HG03378 (cell line): ENCODE measurements around the gene PRAMEF6.
"Not testable (repeated sequence)": the region's sequence is repeated elsewhere in the genome, so short reads cannot be mapped to it uniquely, and the experiment has no call there.

ENCODE experiments used
- ATAC-seq: cut with Tn5 transposase; IDR thresholded peaks from one replicate; pipeline ENCODE4 v1.9.1; 2021; ENCODE audit warnings: mild to moderate bottlenecking, moderate library complexity; ENCODE audit not compliant: unreplicated experiment

Gene PRAMEF6

DNA sequence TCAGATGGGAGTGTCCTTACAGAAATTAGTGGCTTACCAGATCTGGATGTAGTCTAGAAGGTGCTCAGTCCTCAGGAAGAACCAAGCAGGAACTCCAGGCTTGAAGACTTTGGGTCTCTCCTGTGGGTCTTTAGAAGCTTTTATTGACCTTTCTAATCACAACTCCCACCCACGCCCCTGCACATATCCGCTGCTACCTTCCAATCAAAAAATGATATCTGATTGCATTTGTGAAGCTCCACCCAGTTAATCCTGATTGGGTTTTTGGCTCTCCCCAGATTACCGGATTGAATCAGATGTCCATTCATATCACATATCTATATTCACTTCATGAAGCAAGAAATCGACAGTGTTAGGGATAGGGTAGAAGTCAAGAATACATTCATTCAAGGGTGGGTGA is at the start of gene PRAMEF6:
Gene PRAMEF6 (minus strand): TSS at position 101 of the 400 bp plus-strand sequence. CDS start 5,062 bp downstream, outside the sequence.
- ATAC-seq = not testable (repeated sequence)

DNA sequence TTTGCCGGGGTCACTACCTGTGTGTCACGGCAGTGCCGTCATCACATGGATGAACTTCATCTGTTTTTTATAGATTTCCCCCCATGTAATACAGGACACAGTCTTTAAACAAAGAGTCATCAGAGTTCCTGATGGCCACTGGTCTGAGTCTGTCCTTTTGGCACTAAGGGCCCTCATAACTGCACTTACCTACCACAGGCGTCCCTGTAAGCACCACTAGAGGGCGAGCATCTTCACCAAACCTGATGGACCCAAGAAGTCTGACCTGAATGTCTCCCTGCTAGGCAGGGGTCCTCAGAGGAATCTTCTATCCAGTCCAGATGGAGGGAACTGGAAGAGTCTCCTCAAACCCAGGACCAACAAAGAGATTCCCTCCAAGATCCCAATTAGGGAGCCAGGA is 23.0 kb downstream of the PRAMEF6 start:
- ATAC-seq = not testable (repeated sequence)

DNA sequence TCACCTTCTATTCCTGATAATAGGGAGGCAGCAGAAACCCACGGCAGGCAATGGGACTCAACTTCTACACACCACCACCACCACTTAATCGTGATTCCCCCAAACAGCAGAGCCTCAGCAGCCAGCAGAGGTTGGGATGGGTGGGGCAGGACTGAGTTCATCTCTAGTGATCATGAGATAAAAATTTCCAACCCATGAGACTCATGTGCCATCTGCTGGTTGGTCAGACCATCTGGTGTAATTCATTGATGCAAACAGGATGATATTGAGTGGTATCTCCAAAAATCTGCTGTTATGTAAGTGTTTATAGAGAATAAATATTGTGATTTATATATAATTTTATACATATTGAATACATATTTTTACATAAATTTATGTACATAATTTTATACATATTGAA is 25.6 kb downstream of the PRAMEF6 start:
- ATAC-seq = not testable (repeated sequence)

DNA sequence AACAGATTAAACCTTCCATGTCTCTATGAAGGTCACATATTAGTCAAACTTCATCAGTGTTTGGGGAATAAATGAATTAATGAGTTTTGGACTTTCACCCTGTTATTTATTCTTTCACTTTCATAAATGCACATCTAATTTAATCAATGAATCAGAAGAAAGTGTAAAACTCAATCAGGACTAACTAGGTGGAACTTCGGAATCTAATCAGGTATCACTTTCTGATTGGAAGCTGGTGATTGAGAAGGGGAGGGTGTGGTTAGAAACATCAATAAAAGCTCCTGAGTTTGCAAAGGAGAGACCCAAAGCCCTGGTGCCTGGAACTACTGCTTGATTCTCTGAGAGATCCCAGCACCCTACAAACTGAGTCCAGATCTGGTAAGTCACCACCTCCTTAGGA is 31.1 kb downstream of the PRAMEF6 start, which contains the start of gene PRAMEF7:
Gene PRAMEF7 (plus strand): TSS at position 301 of the 400 bp plus-strand sequence. CDS start 1,083 bp downstream, outside the sequence.
- ATAC-seq = not testable (repeated sequence)

DNA sequence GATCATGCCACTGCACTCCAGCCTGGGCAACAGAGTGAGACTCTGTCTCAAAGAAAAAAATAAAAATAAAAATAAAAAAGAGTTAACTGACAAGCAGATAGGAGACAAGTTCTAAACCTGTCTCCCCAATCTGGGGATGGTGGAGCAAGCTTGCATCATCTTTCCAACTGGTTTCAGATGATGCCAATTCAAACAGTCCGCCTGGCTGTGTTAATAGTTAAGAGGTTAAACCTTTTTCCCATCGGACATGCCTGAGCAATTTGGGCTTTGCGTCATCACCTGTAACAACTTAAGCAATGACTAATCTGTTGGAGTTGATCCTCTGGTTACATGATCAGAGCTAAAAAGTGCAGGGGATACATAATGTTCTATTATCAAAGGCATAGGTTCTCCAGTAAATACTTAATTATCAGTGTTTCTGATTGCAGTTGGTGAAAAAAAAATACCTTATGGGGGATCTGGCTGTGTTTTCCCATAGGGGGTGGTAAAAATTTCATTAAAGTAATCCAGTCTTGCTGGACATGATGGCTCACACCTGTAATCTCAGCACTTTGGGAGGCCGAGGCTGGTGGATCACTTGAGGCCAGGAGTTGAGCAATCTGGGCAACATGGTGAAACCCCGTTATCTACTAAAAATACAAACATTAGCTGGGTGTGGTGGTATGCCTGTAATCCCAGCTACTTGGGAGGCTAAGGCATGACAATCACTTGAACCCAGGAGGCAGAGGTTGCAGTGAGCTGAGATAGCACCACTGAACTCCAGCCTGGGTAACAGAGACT is 43.4 kb downstream of the PRAMEF6 start:
- ATAC-seq = not testable (repeated sequence)

DNA sequence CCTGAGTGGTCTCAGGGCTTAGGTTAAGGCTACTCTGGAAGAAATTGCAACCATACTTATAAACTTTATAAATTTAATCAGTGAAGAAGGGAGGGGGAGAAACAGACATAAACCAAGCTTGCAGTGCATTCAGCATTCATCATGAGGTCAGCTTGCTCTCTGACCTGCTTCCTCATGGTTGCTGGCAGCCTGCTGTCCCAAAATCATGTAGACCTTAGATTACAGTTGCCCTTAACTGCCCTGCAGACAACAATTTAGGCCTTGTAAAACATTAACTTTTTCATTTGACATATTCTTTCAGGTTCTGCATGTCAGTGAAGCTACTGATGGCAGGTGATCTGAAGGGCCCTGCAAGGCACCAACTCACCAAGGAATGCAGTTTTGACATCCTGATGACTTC is 48.2 kb downstream of the PRAMEF6 start:
- ATAC-seq = not testable (repeated sequence)

DNA sequence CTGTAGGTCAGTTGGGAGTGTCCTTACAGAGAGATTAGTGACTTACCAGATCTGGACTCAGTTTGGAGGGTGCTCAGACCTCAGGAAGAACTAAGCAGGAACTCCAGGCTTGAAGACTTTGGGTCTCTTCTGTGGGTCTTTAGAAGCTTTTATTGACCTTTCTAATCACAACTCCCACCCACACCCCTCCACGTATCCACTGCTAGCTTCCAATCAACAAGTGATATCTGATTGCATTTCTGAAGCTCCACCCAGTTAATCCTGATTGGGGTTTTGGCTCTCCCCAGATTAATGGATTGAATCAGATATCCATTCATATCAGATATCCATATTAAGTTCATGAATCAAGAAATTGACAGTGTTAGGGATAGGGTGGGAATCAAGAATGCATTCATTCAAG is 49.2 kb downstream of the PRAMEF6 start, which contains the start of gene PRAMEF10:
Gene PRAMEF10 (minus strand): TSS at position 101 of the 400 bp plus-strand sequence. CDS start 2,423 bp downstream, outside the sequence.
- not testable (repeated sequence) for ATAC-seq
